Measurements from ENCODE around the gene LRRC55. TPM values are rescaled to one million over a fixed set of nuclear protein-coding genes. Genes with fewer than 3 reads are reported as not detected.
A peak's percentile ranks its signal among the peaks of the same experiment; 100 is the strongest.

Gene LRRC55, protein sequence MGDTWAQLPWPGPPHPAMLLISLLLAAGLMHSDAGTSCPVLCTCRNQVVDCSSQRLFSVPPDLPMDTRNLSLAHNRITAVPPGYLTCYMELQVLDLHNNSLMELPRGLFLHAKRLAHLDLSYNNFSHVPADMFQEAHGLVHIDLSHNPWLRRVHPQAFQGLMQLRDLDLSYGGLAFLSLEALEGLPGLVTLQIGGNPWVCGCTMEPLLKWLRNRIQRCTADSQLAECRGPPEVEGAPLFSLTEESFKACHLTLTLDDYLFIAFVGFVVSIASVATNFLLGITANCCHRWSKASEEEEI
- total RNA-seq = under 1 TPM in 1 of 2 donors, not detected in 1; 0.04 TPM
- polyA plus RNA-seq (2013, experiment 1 of 2) = 8.9 TPM
- 8.4 TPM for polyA plus RNA-seq (2013, experiment 2 of 2)
- long read RNA-seq, experiment 1 = 0 reads
- long read RNA-seq, experiment 2 = 0 reads
- long read RNA-seq, experiment 3 = 0 reads
- long read RNA-seq, experiment 4 = 0 reads

DNA sequence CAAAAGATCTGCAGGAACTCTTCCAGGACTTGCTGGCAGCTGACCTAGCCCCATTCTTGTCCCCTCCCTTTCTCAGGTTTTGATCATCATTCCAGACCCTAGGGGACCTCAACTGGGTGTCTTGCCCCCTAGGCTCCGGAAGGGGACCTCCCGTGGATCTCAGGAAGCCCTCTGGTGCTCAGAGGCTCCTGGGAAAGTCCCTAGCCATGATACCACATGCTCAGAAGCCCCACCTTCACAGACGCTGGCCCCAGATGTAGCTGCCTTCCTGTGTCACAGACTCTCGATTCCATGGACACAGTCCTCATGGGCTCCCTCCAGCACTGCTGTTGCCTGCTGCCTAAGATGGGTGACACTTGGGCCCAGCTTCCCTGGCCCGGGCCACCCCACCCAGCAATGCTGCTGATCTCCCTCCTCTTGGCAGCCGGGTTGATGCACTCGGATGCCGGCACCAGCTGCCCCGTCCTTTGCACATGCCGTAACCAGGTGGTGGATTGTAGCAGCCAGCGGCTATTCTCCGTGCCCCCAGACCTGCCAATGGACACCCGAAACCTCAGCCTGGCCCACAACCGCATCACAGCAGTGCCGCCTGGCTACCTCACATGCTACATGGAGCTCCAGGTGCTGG is at the start of gene LRRC55:
LRRC55 (plus strand) TSS at position 276 of the 628 bp plus-strand sequence; CDS start at position 346, 70 bp downstream.
- Histone ChIP-seq H3K27ac (ENCODE audit: low read depth, low read length) (no peak within 1 kb of the TSS), H3K27me3 (ENCODE audit: control insufficient read depth, insufficient read depth, low read length, poor library complexity, severe bottlenecking) (peaks cover 37% of the 10 kb centered on the region), H3K9ac (ENCODE audit: extremely low read depth, low read length, poor library complexity, severe bottlenecking) (no peak within 1 kb of the TSS), H3K4me1 (ENCODE audit: control insufficient read depth, insufficient read depth, low read length) (no peaks in the 10 kb centered on the region), H3K4me3 (ENCODE audit: low read length) (peak within 1 kb of the TSS; percentile 70), H3K9me3 (ENCODE audit: control insufficient read depth, low read length) (no peaks in the 10 kb centered on the region), H3K36me3 (ENCODE audit: control insufficient read depth, insufficient read depth, low read length) (no peaks in the 10 kb centered on the region)
- Mint-ChIP-seq H3K4me3 (peak within 1 kb of the TSS; percentile 65), H3K27me3 (ENCODE audit: insufficient read depth) (peaks cover 45% of the 10 kb centered on the region), H3K36me3 (ENCODE audit: low read depth) (no peaks in the 10 kb centered on the region), H3K9me3 (no peaks in the 10 kb centered on the region), H3K4me1 (peaks cover 12% of the 10 kb centered on the region), H3K27ac (no peak within 1 kb of the TSS)
- WGBS, 2 experiments (ENCODE audit: insufficient coverage in 1 of 2, insufficient read length in 1 of 2) = 92 to 98% methylated on average over 7 to 15 of the region's 15 CpGs
- TF ChIP-seq, protein P1, sequence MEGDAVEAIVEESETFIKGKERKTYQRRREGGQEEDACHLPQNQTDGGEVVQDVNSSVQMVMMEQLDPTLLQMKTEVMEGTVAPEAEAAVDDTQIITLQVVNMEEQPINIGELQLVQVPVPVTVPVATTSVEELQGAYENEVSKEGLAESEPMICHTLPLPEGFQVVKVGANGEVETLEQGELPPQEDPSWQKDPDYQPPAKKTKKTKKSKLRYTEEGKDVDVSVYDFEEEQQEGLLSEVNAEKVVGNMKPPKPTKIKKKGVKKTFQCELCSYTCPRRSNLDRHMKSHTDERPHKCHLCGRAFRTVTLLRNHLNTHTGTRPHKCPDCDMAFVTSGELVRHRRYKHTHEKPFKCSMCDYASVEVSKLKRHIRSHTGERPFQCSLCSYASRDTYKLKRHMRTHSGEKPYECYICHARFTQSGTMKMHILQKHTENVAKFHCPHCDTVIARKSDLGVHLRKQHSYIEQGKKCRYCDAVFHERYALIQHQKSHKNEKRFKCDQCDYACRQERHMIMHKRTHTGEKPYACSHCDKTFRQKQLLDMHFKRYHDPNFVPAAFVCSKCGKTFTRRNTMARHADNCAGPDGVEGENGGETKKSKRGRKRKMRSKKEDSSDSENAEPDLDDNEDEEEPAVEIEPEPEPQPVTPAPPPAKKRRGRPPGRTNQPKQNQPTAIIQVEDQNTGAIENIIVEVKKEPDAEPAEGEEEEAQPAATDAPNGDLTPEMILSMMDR (conservative IDR thresholded peaks at IDR 0.05) = no peak
- no peak for DNase-seq

DNA sequence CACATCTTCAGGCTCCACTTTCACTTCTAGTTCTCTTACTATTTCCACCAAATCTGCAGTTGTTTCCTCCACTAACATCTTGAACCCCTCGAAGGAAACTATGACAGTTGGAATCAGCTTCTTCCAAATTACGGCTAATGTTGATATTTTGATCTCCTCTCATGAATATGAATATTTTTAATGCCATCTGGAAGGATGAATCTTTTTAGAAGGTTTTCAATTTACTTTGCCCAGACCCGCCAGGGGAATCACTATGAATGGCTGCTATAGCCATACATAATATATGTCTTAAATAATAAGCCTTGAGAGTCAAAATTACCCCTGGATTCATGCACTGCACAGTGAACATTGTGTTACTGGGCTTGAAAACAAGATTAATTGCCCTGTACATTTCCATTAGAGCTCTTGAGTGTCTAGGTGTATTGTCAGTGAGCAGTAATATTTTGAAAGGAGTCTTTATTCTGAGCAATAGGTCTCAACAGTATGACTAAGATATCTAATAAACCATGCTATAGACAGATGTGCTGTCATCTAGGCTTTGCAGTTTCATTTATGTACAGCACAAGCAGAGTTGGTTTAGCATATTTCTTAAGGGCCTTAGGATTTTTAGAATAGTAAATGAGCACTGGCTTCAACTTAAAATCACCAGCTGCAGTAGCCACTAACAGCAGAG is 48.3 kb upstream of the LRRC55 start:
- no peak for DNase-seq
- Mint-ChIP-seq H3K4me1 (no peaks in the 10 kb centered on the region), H3K27me3 (ENCODE audit: insufficient read depth) (no peaks in the 10 kb centered on the region), H3K4me3 (no peak overlapping the region), H3K27ac (no peak overlapping the region), H3K36me3 (ENCODE audit: low read depth) (no peaks in the 10 kb centered on the region), H3K9me3 (no peaks in the 10 kb centered on the region)
- Histone ChIP-seq H3K4me1 (ENCODE audit: control insufficient read depth, insufficient read depth, low read length) (no peaks in the 10 kb centered on the region), H3K9ac (ENCODE audit: extremely low read depth, low read length, poor library complexity, severe bottlenecking) (no peak overlapping the region), H3K4me3 (ENCODE audit: low read length) (no peak overlapping the region), H3K27ac (ENCODE audit: low read depth, low read length) (no peak overlapping the region), H3K27me3 (ENCODE audit: control insufficient read depth, insufficient read depth, low read length, poor library complexity, severe bottlenecking) (peaks cover 10% of the 10 kb centered on the region), H3K36me3 (ENCODE audit: control insufficient read depth, insufficient read depth, low read length) (no peaks in the 10 kb centered on the region), H3K9me3 (ENCODE audit: control insufficient read depth, low read length) (no peaks in the 10 kb centered on the region)
- TF ChIP-seq, protein P1 (conservative IDR thresholded peaks at IDR 0.05) = no peak
- 97 to 100% methylated on average over 1 to 3 of the region's 3 CpGs for WGBS, 2 experiments (ENCODE audit: insufficient coverage in 1 of 2, insufficient read length in 1 of 2)

GRCh38 chr11:57134284-57134683 is 47.5 kb upstream of the LRRC55 start:
- Histone ChIP-seq H3K4me3 (ENCODE audit: low read length) (no peak overlapping the region), H3K4me1 (ENCODE audit: control insufficient read depth, insufficient read depth, low read length) (no peaks in the 10 kb centered on the region), H3K27me3 (ENCODE audit: control insufficient read depth, insufficient read depth, low read length, poor library complexity, severe bottlenecking) (peaks cover 2% of the 10 kb centered on the region), H3K9ac (ENCODE audit: extremely low read depth, low read length, poor library complexity, severe bottlenecking) (no peak overlapping the region), H3K27ac (ENCODE audit: low read depth, low read length) (no peak overlapping the region), H3K9me3 (ENCODE audit: control insufficient read depth, low read length) (no peaks in the 10 kb centered on the region), H3K36me3 (ENCODE audit: control insufficient read depth, insufficient read depth, low read length) (no peaks in the 10 kb centered on the region)
- Mint-ChIP-seq H3K27me3 (ENCODE audit: insufficient read depth) (no peaks in the 10 kb centered on the region), H3K4me1 (no peaks in the 10 kb centered on the region), H3K9me3 (no peaks in the 10 kb centered on the region), H3K4me3 (no peak overlapping the region), H3K27ac (no peak overlapping the region), H3K36me3 (ENCODE audit: low read depth) (no peaks in the 10 kb centered on the region)
- TF ChIP-seq, protein P1 (conservative IDR thresholded peaks at IDR 0.05) = no peak
- no peak for DNase-seq
- WGBS, 2 experiments (ENCODE audit: insufficient coverage in 1 of 2, insufficient read length in 1 of 2) = 71 to 87% methylated on average over 1 of the region's 1 CpG
